SK-N-SH treated with all-trans-retinoic acid at 6 μM for 48 hours (cell line): ENCODE data around the gene MARK3.
"Not testable (repeated sequence)": the region's sequence is repeated elsewhere in the genome, so short reads cannot be mapped to it uniquely, and the experiment has no call there.

Experiments
- ATAC-seq: fragments of 200-7000 bp; cut with Tn5 transposase; 3 replicates; pipeline ENCODE4 v1.9.1; 2020; ENCODE audit warnings: mild to moderate bottlenecking, moderate library complexity
- ARNTL ChIP-seq: fragments of 450-650 bp; formaldehyde crosslinking; IDR thresholded peaks from 2 replicates; pipeline ENCODE4 v1.5.0; 2020; ENCODE audit warnings: low read depth, mild to moderate bottlenecking, moderate library complexity, borderline replicate concordance
- BACH2 ChIP-seq: fragments of 250-450 bp; sonication (Bioruptor Pico); IDR thresholded peaks from 2 replicates; pipeline ENCODE4 v1.9.0; 2021; ENCODE audit warnings: mild to moderate bottlenecking, borderline replicate concordance
- CREB5 ChIP-seq: fragments of 250-450 bp; sonication (Bioruptor Pico); IDR thresholded peaks from 2 replicates; pipeline ENCODE4 v1.5.1; 2020; ENCODE audit warnings: low read depth, mild to moderate bottlenecking, moderate library complexity
- CSDC2 ChIP-seq: fragments of 250-450 bp; sonication (Bioruptor Pico); IDR thresholded peaks from 2 replicates; pipeline ENCODE4 v1.5.0; 2020; ENCODE audit warnings: mild to moderate bottlenecking, moderate library complexity
- CSRNP3 ChIP-seq: fragments of 250-450 bp; sonication (Bioruptor Pico); IDR thresholded peaks from 2 replicates; pipeline ENCODE4 v1.5.1; 2021; ENCODE audit warnings: mild to moderate bottlenecking, moderate library complexity
- ESRRG ChIP-seq: fragments of 250-450 bp; sonication (Bioruptor Pico); IDR thresholded peaks from 2 replicates; pipeline ENCODE4 v1.6.1; 2021; ENCODE audit warnings: mild to moderate bottlenecking
- GLIS3 ChIP-seq: fragments of 250-450 bp; sonication (Bioruptor Pico); IDR thresholded peaks from 2 replicates; pipeline ENCODE4 v1.5.0; 2020; ENCODE audit warnings: mild to moderate bottlenecking, moderate library complexity
- ISL1 ChIP-seq: fragments of 250-450 bp; sonication (Bioruptor Pico); IDR thresholded peaks from 2 replicates; pipeline ENCODE4 v2.1.2; 2022; ENCODE audit warnings: mild to moderate bottlenecking, moderate library complexity
- OSR1 ChIP-seq: fragments of 250-450 bp; sonication (Bioruptor Pico); IDR thresholded peaks from 2 replicates; pipeline ENCODE4 v1.8.0; 2022; ENCODE audit warnings: moderate library complexity, mild to moderate bottlenecking, inconsistent platforms
- PATZ1 ChIP-seq: fragments of 250-450 bp; sonication (Bioruptor Pico); IDR thresholded peaks from 2 replicates; pipeline ENCODE4 v1.8.0; 2020; ENCODE audit warnings: mild to moderate bottlenecking, moderate library complexity, borderline replicate concordance
- PPARA ChIP-seq: fragments of 250-450 bp; sonication (Bioruptor Pico); IDR thresholded peaks from 2 replicates; pipeline ENCODE4 v1.5.0; 2020; ENCODE audit warnings: mild to moderate bottlenecking, borderline replicate concordance
- RARB ChIP-seq: fragments of 250-450 bp; sonication (Bioruptor Pico); IDR thresholded peaks from 2 replicates; pipeline ENCODE4 v1.8.0; 2021; ENCODE audit warnings: mild to moderate bottlenecking, moderate library complexity
- SNAI2 ChIP-seq: fragments of 250-450 bp; sonication (Bioruptor Pico); IDR thresholded peaks from 2 replicates; pipeline ENCODE4 v1.5.0; 2020; ENCODE audit warnings: mild to moderate bottlenecking, moderate library complexity
- TCF4 ChIP-seq: fragments of 250-450 bp; sonication (Bioruptor Pico); IDR thresholded peaks from 2 replicates; pipeline ENCODE4 v1.8.0; 2021; ENCODE audit warnings: mild to moderate bottlenecking, moderate library complexity, borderline replicate concordance
- TOX ChIP-seq: fragments of 250-450 bp; sonication (Bioruptor Pico); IDR thresholded peaks from 2 replicates; pipeline ENCODE4 v1.8.0; 2021; ENCODE audit warnings: mild to moderate bottlenecking, moderate library complexity, borderline replicate concordance
- TSHZ2 ChIP-seq: fragments of 250-450 bp; sonication (Bioruptor Pico); IDR thresholded peaks from 2 replicates; pipeline ENCODE4 v1.5.0; 2020; ENCODE audit warnings: mild to moderate bottlenecking, moderate library complexity
- ZC3H10 ChIP-seq: fragments of 250-450 bp; sonication (Bioruptor Pico); IDR thresholded peaks from 2 replicates; pipeline ENCODE4 v1.5.1; 2021; ENCODE audit warnings: mild to moderate bottlenecking, moderate library complexity
- ZFP3 ChIP-seq: fragments of 250-450 bp; sonication (Bioruptor Pico); IDR thresholded peaks from 2 replicates; pipeline ENCODE4 v1.5.0; 2020; ENCODE audit warnings: mild to moderate bottlenecking, moderate library complexity
- ZFP30 ChIP-seq: fragments of 450-650 bp; formaldehyde crosslinking; IDR thresholded peaks from 2 replicates; pipeline ENCODE4 v1.5.0; 2022; ENCODE audit warnings: mild to moderate bottlenecking, moderate library complexity
- ZNF565 ChIP-seq: fragments of 450-650 bp; formaldehyde crosslinking; conservative IDR thresholded peaks from 2 replicates; pipeline ENCODE4 v1.5.0; 2020; ENCODE audit warnings: low read depth, mild to moderate bottlenecking, moderate library complexity
- ZNF70 ChIP-seq: fragments of 450-650 bp; formaldehyde crosslinking; IDR thresholded peaks from 2 replicates; pipeline ENCODE4 v1.5.0; 2020; ENCODE audit warnings: mild to moderate bottlenecking, moderate library complexity
- ZNF8 ChIP-seq: fragments of 450-650 bp; formaldehyde crosslinking; IDR thresholded peaks from 2 replicates; pipeline ENCODE4 v1.5.0; 2020; ENCODE audit warnings: mild to moderate bottlenecking, moderate library complexity

MARK3 gene

GRCh38 chr14:103356024-103356682, 29.1 kb upstream of the MARK3 start:
- no peak; the same call in 2 of the 3 replicates for ATAC-seq
- TF ChIP-seq SNAI2: no peak
- TF ChIP-seq ZC3H10 (CRISPR knock-in tag): no peak
- TF ChIP-seq PPARA: no peak
- TF ChIP-seq CREB5 (CRISPR knock-in tag): no peak
- no peak for TF ChIP-seq BACH2 (CRISPR knock-in tag)
- TF ChIP-seq PATZ1 (CRISPR knock-in tag): no peak
- TF ChIP-seq ZFP3 (CRISPR knock-in tag): no peak
- TF ChIP-seq RARB (CRISPR knock-in tag): no peak
- no peak for TF ChIP-seq ARNTL (CRISPR knock-in tag)
- TF ChIP-seq TCF4: no peak
- TF ChIP-seq ESRRG (CRISPR knock-in tag): no peak
- TF ChIP-seq TOX (CRISPR knock-in tag): no peak
- TF ChIP-seq ZFP30 (CRISPR knock-in tag): no peak
- TF ChIP-seq OSR1: no peak
- no peak for TF ChIP-seq ZNF8
- no peak for TF ChIP-seq GLIS3 (CRISPR knock-in tag)
- no peak for TF ChIP-seq CSDC2 (CRISPR knock-in tag)

GRCh38 chr14:103357552-103357951, 27.7 kb upstream of the MARK3 start:
- ATAC-seq: not testable (repeated sequence)

GRCh38 chr14:103360548-103360947, 24.7 kb upstream of the MARK3 start:
- TF ChIP-seq ZNF70 (no peak), RARB (CRISPR knock-in tag) (no peak), CSRNP3 (no peak), TSHZ2 (no peak), ZNF565 (CRISPR knock-in tag) (no peak), BACH2 (CRISPR knock-in tag) (no peak), PPARA (no peak), ESRRG (CRISPR knock-in tag) (no peak), ZFP3 (CRISPR knock-in tag) (no peak), SNAI2 (no peak), ZC3H10 (CRISPR knock-in tag) (no peak), CSDC2 (CRISPR knock-in tag) (no peak), ARNTL (CRISPR knock-in tag) (no peak)
- ATAC-seq: no peak

GRCh38 chr14:103361867-103362266, 23.3 kb upstream of the MARK3 start:
- TF ChIP-seq TSHZ2: no peak
- no peak for TF ChIP-seq SNAI2
- TF ChIP-seq ZNF8: no peak
- TF ChIP-seq TCF4: no peak
- TF ChIP-seq OSR1: no peak
- no peak for TF ChIP-seq CSRNP3
- no peak for TF ChIP-seq CREB5 (CRISPR knock-in tag)
- TF ChIP-seq CSDC2 (CRISPR knock-in tag): no peak
- TF ChIP-seq ZC3H10 (CRISPR knock-in tag): no peak
- no peak for TF ChIP-seq ZNF70
- no peak for TF ChIP-seq ESRRG (CRISPR knock-in tag)
- TF ChIP-seq RARB (CRISPR knock-in tag): no peak
- TF ChIP-seq ARNTL (CRISPR knock-in tag): no peak
- no peak for TF ChIP-seq ISL1 (CRISPR knock-in tag)
- peak; percentile 37; the same call in 2 of the 3 replicates for ATAC-seq
